ENCODE measurements around the gene CELA2A. TPM values are rescaled to one million over a fixed set of nuclear protein-coding genes. Genes with fewer than 3 reads are reported as not detected.
A peak's percentile ranks its signal among the peaks of the same experiment; 100 is the strongest.

Gene CELA2A
- total and polyA plus RNA-seq, 9 of the 15 experiments (the other 6 are each of a cell fraction or from before 2014, with no cell fraction given), result 0.62 TPM; not detected in 8

DNA sequence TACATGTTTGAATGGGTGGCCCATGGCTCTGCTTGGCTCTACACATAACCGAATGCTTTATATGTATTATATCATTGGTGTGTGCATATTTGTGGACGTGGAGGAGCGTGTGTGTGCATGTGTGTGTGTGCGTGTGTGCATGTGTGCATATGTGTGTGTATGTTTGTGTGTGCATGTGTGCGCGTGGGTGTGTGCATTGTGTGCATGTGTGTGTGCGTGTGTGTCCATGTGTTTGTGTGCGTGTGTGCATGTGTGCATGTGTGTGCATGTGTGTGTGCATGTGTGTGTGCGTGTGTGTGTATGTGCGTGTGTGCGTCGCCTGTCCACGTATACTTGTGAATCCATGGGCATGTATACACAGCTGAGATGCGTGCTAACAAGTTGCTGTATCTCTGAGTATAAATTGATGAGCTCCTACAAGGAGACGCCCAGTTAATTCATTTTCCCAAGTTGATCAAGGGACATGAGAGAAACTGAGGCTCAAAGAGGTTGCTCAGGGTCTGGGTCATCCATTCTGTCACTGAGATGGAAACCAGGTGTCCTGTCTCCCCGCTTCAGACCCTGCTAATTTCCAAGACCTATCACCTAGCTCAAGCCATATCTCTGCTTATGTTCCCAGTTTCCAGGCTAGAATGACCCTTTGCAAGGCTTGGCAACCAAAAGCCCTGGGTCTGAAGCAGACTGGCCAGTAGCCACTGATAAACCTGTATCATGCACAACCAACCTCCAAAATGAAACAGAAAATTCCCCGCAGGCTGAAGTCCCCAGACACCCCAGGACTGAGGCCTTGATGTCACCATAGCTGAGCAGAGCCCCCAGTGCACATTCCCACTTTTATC lies 21.1 kb upstream of the CELA2A start (continued):
- no peak for TF ChIP-seq TBP (optimal IDR thresholded peaks at IDR 0.05; ENCODE audit: low read depth, low read length)
- peak in 1 of 2 experiments; percentile 84; a peak in 2 of 4 replicates for TF ChIP-seq KDM1A (IDR thresholded peaks at IDR 0.05)
- no peak for TF ChIP-seq NFE2L1 (tag; IDR thresholded peaks at IDR 0.05; ENCODE audit: borderline replicate concordance, low read depth)
- no peak for TF ChIP-seq TEAD1 (CRISPR knock-in tag; IDR thresholded peaks at IDR 0.05)

- peaks cover 4 to 15% of the 10 kb centered on the region in 2 experiments; a peak in 3 of 5 replicates for H3K4me1 ChIP-seq (replicated peaks in 1 of 2; ENCODE audit: control insufficient read depth in 2 of 2, insufficient read depth in 2 of 2, low read length in 2 of 2)
- H3K27me3 ChIP-seq (ENCODE audit: control insufficient read depth in 2 of 2, insufficient read depth in 2 of 2, low read length in 2 of 2), result no peaks in the 10 kb centered on the region
- DNase-seq (ENCODE audit: extremely low read depth in 1 of 4, low spot score in 3 of 4) (no peak), ATAC-seq (no peak), FAIRE-seq (no peak)
- H3K79me2 ChIP-seq (ENCODE audit: control insufficient read depth, insufficient read depth, low read length), result no peaks in the 10 kb centered on the region
- H4K20me1 ChIP-seq (replicated peaks; ENCODE audit: control insufficient read depth, insufficient read depth, low read length), result no peaks in the 10 kb centered on the region
- H3K9me3 ChIP-seq (replicated peaks; ENCODE audit: control insufficient read depth, insufficient read depth, low read depth, low read length), result no peaks in the 10 kb centered on the region
- H3K4me3 ChIP-seq, result no peak overlapping the region
- POLR2A ChIA-PET, result no interaction called here
- H3K4me2 ChIP-seq (ENCODE audit: insufficient read depth, low read length), result no peak overlapping the region
- TF ChIP-seq ZNF146 (CRISPR knock-in tag; IDR thresholded peaks at IDR 0.05; ENCODE audit: unreplicated experiment) (no peak), ESRRA (IDR thresholded peaks at IDR 0.05; ENCODE audit: borderline replicate concordance, low read depth) (0 out of 2 replicates have a peak, but pooled peaks have one; percentile 33), DIDO1 (tag; IDR thresholded peaks at IDR 0.05; ENCODE audit: low read depth) (no peak), KDM1A (IDR thresholded peaks at IDR 0.05) (peak in 1 of 2 experiments; percentile 41; a peak in 1 of 4 replicates), E2F3 (CRISPR knock-in tag; IDR thresholded peaks at IDR 0.05) (no peak), BCOR (IDR thresholded peaks at IDR 0.05) (peak; percentile 69)
- TF ChIP-seq, protein P1, sequence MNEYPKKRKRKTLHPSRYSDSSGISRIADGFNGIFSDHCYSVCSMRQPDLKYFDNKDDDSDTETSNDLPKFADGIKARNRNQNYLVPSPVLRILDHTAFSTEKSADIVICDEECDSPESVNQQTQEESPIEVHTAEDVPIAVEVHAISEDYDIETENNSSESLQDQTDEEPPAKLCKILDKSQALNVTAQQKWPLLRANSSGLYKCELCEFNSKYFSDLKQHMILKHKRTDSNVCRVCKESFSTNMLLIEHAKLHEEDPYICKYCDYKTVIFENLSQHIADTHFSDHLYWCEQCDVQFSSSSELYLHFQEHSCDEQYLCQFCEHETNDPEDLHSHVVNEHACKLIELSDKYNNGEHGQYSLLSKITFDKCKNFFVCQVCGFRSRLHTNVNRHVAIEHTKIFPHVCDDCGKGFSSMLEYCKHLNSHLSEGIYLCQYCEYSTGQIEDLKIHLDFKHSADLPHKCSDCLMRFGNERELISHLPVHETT (CRISPR knock-in tag; conservative IDR thresholded peaks at IDR 0.05 in 1 of 2, IDR thresholded peaks at IDR 0.05 in 1 of 2), result no peak
- BruUV-seq (replicated peaks), result no TSS peak
- intact Hi-C loops (cut with micrococcal nuclease), result loop anchor here (10.0 kb wide), 1 partner anchor 282 kb away; the partner anchor contains the start of gene TMEM51
- H3K9ac ChIP-seq (ENCODE audit: insufficient read depth in 1 of 2, low read depth in 2 of 2, low read length in 2 of 2), result no peak overlapping the region
- in situ Hi-C loops (cut with MboI), result no loop called here
- WGBS (ENCODE audit: insufficient coverage, low coverage, missing lambda C conversion rate), result 48% methylated on average over 6 of the region's 6 CpGs
- H3K36me3 ChIP-seq (ENCODE audit: control insufficient read depth, insufficient read depth, low read length), result no peaks in the 10 kb centered on the region
- no peak overlapping the region for H3K27ac ChIP-seq (ENCODE audit: extremely low read depth, low read depth, low read length)
- CTCF ChIA-PET (ENCODE audit: low intra/inter-chr PET ratio), result no interaction called here
- no peaks in the 10 kb centered on the region for H3K9me1 ChIP-seq (ENCODE audit: control insufficient read depth, insufficient read depth, low read length)
- no peak overlapping the region for H2AFZ ChIP-seq (ENCODE audit: low read depth, low read length)
These were observed 19.6 kb upstream of the CELA2A start for GRCh38 chr1:15436881-15437442.

Data from K562 (cell line).